H1 (cell line): ENCODE data around the gene ARID1B. TPM values are rescaled to one million over a fixed set of nuclear protein-coding genes. Genes with fewer than 3 reads are reported as not detected.

ENCODE experiments used
- CTCF ChIA-PET: fragments of 300-600 bp; sonication (Branson Sonifier 250); formaldehyde crosslinking; loops from one replicate; lab custom pipeline; 2021; ENCODE audit not compliant: partially characterized antibody; lab: Charles Lee
- POLR2A ChIA-PET: fragments of 300-600 bp; sonication (Branson Sonifier 250); formaldehyde crosslinking; loops from one replicate; lab custom pipeline; 2021; ENCODE audit warnings: inconsistent platforms; ENCODE audit not compliant: partially characterized antibody; lab: Charles Lee
- DNase-seq, 2 experiments: peaks; one replicate each; pipeline versions ENCODE4 v3.0.0 to v3.0.0-alpha.2; 2010 to 2022; ENCODE audit warnings: low spot score in 2 of 2, low read depth in 1 of 2, mixed read lengths in 1 of 2
- FAIRE-seq: peaks from 2 replicates; lab custom pipeline; 2011; peaks lifted over from hg19 to GRCh38; lab: Jason Lieb, UNC
- H2AFZ ChIP-seq: 2 replicates; pipeline ENCODE4 v1.8.1; 2012; ENCODE audit warnings: low read length, inconsistent platforms
- H2AK5ac ChIP-seq: 2 replicates; pipeline ENCODE4 v1.6.1; 2013; ENCODE audit warnings: low read depth, low read length
- H2BK120ac ChIP-seq: replicated peaks from 2 replicates; pipeline ENCODE3; 2013; ENCODE audit warnings: low read depth, low read length, inconsistent platforms
- H2BK12ac ChIP-seq: 2 replicates; pipeline ENCODE4 v1.6.1; 2013; ENCODE audit warnings: low read depth, low read length
- H2BK15ac ChIP-seq: 2 replicates; pipeline ENCODE4 v1.6.1; 2013; ENCODE audit warnings: low read length
- H2BK20ac ChIP-seq: 2 replicates; pipeline ENCODE4 v1.6.1; 2013; ENCODE audit warnings: low read length
- H2BK5ac ChIP-seq: 2 replicates; pipeline ENCODE4 v1.6.1; 2013; ENCODE audit warnings: low read depth, low read length
- H3K14ac ChIP-seq: 2 replicates; pipeline ENCODE4 v1.6.1; 2013; ENCODE audit warnings: inconsistent platforms; ENCODE audit not compliant: insufficient read length
- H3K18ac ChIP-seq: 2 replicates; pipeline ENCODE4 v1.6.1; 2013; ENCODE audit warnings: low read length; ENCODE audit errors: extremely low read depth
- H3K23ac ChIP-seq: 2 replicates; pipeline ENCODE4 v1.6.1; 2013; ENCODE audit warnings: inconsistent platforms; ENCODE audit not compliant: insufficient read length
- H3K23me2 ChIP-seq: 2 replicates; pipeline ENCODE4 v1.6.1; 2013; ENCODE audit warnings: low read depth, low read length
- H3K27ac ChIP-seq: 2 replicates; pipeline ENCODE4 v1.6.1; 2011; ENCODE audit warnings: low read depth, low read length, inconsistent platforms
- H3K27me3 ChIP-seq, 4 experiments: replicated peaks in 1 of 4; 1 replicate in 1 of 4; 2 replicates in 3 of 4; pipeline versions ENCODE4 v1.6.1 to v1.8.1; 2011 to 2013; ENCODE audit warnings: low read length in 3 of 4, mild to moderate bottlenecking in 3 of 4, inconsistent platforms in 2 of 4, mixed read lengths in 2 of 4, moderate library complexity in 1 of 4; ENCODE audit not compliant: control insufficient read depth in 3 of 4, insufficient read depth in 3 of 4; ENCODE audit errors: extremely low read depth in 1 of 4
- H3K36me3 ChIP-seq, 4 experiments: 2 replicates each; pipeline versions ENCODE4 v1.6.1 to v1.8.1; 2011 to 2013; ENCODE audit warnings: mild to moderate bottlenecking in 4 of 4, low read length in 3 of 4, moderate library complexity in 2 of 4, control low read depth in 1 of 4, inconsistent platforms in 1 of 4; ENCODE audit not compliant: insufficient read depth in 4 of 4, control insufficient read depth in 2 of 4
- H3K4ac ChIP-seq: replicated peaks from 2 replicates; pipeline ENCODE3; 2013; ENCODE audit warnings: low read length, low read depth, mixed read lengths, inconsistent platforms; ENCODE audit not compliant: insufficient read length
- H3K4me1 ChIP-seq, 4 experiments: replicated peaks in 1 of 4; 1 replicate in 1 of 4; 2 replicates in 3 of 4; pipeline versions ENCODE4 v1.6.1 to v1.8.1; 2011 to 2013; ENCODE audit warnings: low read length in 3 of 4, inconsistent platforms in 2 of 4, mixed read lengths in 1 of 4; ENCODE audit not compliant: insufficient read depth in 4 of 4, control insufficient read depth in 3 of 4
- H3K4me2 ChIP-seq, 2 experiments: 2 replicates each; pipeline versions ENCODE4 v1.6.1 to v1.8.1; 2011 to 2013; ENCODE audit warnings: low read depth in 2 of 2, low read length in 2 of 2, control low read depth in 1 of 2, inconsistent platforms in 1 of 2, mild to moderate bottlenecking in 1 of 2; ENCODE audit not compliant: insufficient read depth in 1 of 2
- H3K4me3 ChIP-seq, 4 experiments: fragments of 200-600, 300-600 bp in 1 of 4; sonication (generic), shearing (Covaris generic), sonication (Bioruptor Twin) in 1 of 4; 2 replicates each; pipeline versions ENCODE4 v1.5.1 to v1.8.1; 2011 to 2016; ENCODE audit warnings: low read length in 4 of 4, low read depth in 3 of 4, control low read depth in 2 of 4, inconsistent platforms in 2 of 4, mild to moderate bottlenecking in 2 of 4, mixed read lengths in 1 of 4, moderate library complexity in 1 of 4; ENCODE audit not compliant: insufficient read depth in 2 of 4; ENCODE audit errors: extremely low read depth in 1 of 4
- H3K56ac ChIP-seq: replicated peaks from 2 replicates; pipeline ENCODE3; 2013; ENCODE audit warnings: low read depth, mild to moderate bottlenecking, mixed read lengths, low read length, inconsistent platforms; ENCODE audit not compliant: insufficient read length
- H3K79me1 ChIP-seq: 2 replicates; pipeline ENCODE4 v1.6.1; 2013; ENCODE audit warnings: low read depth, low read length, control low read depth
- H3K79me2 ChIP-seq, 2 experiments: 2 replicates each; pipeline versions ENCODE4 v1.6.1 to v1.8.1; 2012 to 2013; ENCODE audit warnings: low read length in 2 of 2, mild to moderate bottlenecking in 2 of 2, inconsistent platforms in 1 of 2; ENCODE audit not compliant: insufficient read depth in 2 of 2, control insufficient read depth in 1 of 2
- H3K9ac ChIP-seq, 4 experiments: replicated peaks in 1 of 4; 1 replicate in 1 of 4; 2 replicates in 3 of 4; pipeline versions ENCODE4 v1.6.1 to v1.8.1; 2011 to 2013; ENCODE audit warnings: low read depth in 3 of 4, low read length in 3 of 4, control low read depth in 2 of 4, mild to moderate bottlenecking in 2 of 4, moderate library complexity in 2 of 4, inconsistent platforms in 1 of 4; ENCODE audit errors: extremely low read depth in 1 of 4
- H3K9me3 ChIP-seq, 2 experiments: 2 replicates each; pipeline versions ENCODE4 v1.6.1 to v1.8.1; 2012 to 2013; ENCODE audit warnings: mild to moderate bottlenecking in 2 of 2, moderate library complexity in 2 of 2, control low read depth in 1 of 2, inconsistent platforms in 1 of 2, low read depth in 1 of 2, low read length in 1 of 2, mixed read lengths in 1 of 2; ENCODE audit not compliant: insufficient read depth in 2 of 2
- H4K20me1 ChIP-seq, 2 experiments: replicated peaks in 1 of 2; 2 replicates each; pipeline versions ENCODE3 to v1.8.1; 2011 to 2013; ENCODE audit warnings: inconsistent platforms in 2 of 2, low read length in 2 of 2, mild to moderate bottlenecking in 1 of 2; ENCODE audit not compliant: insufficient read depth in 2 of 2, control insufficient read depth in 1 of 2
- H4K5ac ChIP-seq: 2 replicates; pipeline ENCODE4 v1.6.1; 2013; ENCODE audit warnings: low read length, low read depth, mixed read lengths, inconsistent platforms; ENCODE audit not compliant: insufficient read length
- H4K8ac ChIP-seq: 2 replicates; pipeline ENCODE4 v1.8.0; 2013; ENCODE audit warnings: mild to moderate bottlenecking, moderate library complexity, low read length, inconsistent platforms; ENCODE audit not compliant: insufficient read depth; ENCODE audit errors: extremely low read depth
- H4K91ac ChIP-seq: replicated peaks from 2 replicates; pipeline ENCODE3; 2013; ENCODE audit warnings: low read length, mixed read lengths, inconsistent platforms; ENCODE audit not compliant: insufficient read length
- CHD1 ChIP-seq: IDR thresholded peaks from 2 replicates; pipeline ENCODE4 v1.6.1; 2012; ENCODE audit warnings: low read depth, low read length, improper control_type of control experiment
- CHD2 ChIP-seq: IDR thresholded peaks from 2 replicates; pipeline ENCODE4 v1.6.1; 2012; ENCODE audit warnings: low read length, improper control_type of control experiment
- CTBP2 ChIP-seq: IDR thresholded peaks from 2 replicates; pipeline ENCODE4 v1.7.0; 2011; ENCODE audit warnings: borderline replicate concordance, mild to moderate bottlenecking, moderate library complexity, mixed read lengths, low read length; ENCODE audit not compliant: insufficient read depth, insufficient read length
- EZH2 ChIP-seq: fragments of 200-600 bp; sonication (generic); IDR thresholded peaks from 2 replicates; pipeline ENCODE4 v1.7.1; 2012; ENCODE audit warnings: low read depth, mild to moderate bottlenecking, moderate library complexity, low read length, inconsistent platforms; ENCODE audit not compliant: severe bottlenecking
- KDM4A ChIP-seq: IDR thresholded peaks from one replicate; pipeline ENCODE4 v1.7.1; 2012; ENCODE audit warnings: low read depth, mild to moderate bottlenecking, moderate library complexity, low read length, inconsistent platforms; ENCODE audit not compliant: severe bottlenecking
- POU5F1 ChIP-seq: IDR thresholded peaks from 2 replicates; pipeline ENCODE4 v1.6.1; 2011; ENCODE audit warnings: low read depth, mild to moderate bottlenecking, low read length, moderate library complexity
- RXRA ChIP-seq: IDR thresholded peaks from 2 replicates; pipeline ENCODE4 v1.6.1; 2011; ENCODE audit warnings: low read depth, mild to moderate bottlenecking, low read length, moderate library complexity; ENCODE audit not compliant: insufficient read depth
- SIN3A ChIP-seq, 2 experiments: IDR thresholded peaks in 1 of 2; conservative IDR thresholded peaks in 1 of 2; 2 replicates each; pipeline ENCODE4 v1.6.1; 2011 to 2012; ENCODE audit warnings: low read length in 2 of 2, improper control_type of control experiment in 1 of 2, low read depth in 1 of 2, mild to moderate bottlenecking in 1 of 2
- SIRT6 ChIP-seq: IDR thresholded peaks from one replicate; pipeline ENCODE4 v1.7.1; 2012; ENCODE audit warnings: low read length, inconsistent platforms
- ZNF274 ChIP-seq: IDR thresholded peaks from 2 replicates; pipeline ENCODE4 v1.7.0; 2012; ENCODE audit warnings: low read length, borderline replicate concordance; ENCODE audit errors: extremely low read depth
- WGBS, 2 experiments: shearing (Covaris generic) in 1 of 2; methylation state at CpG; one replicate each; pipeline versions ENCODE4 v1.1.6 to v1.1.7; 2013 to 2015; ENCODE audit warnings: low lambda C conversion rate in 2 of 2, mixed read lengths in 2 of 2, inconsistent platforms in 1 of 2, low coverage in 1 of 2, missing lambda C conversion rate in 1 of 2; ENCODE audit not compliant: insufficient replicate concordance in 2 of 2, insufficient coverage in 1 of 2, insufficient read length in 1 of 2; ENCODE audit errors: extremely low coverage in 1 of 2, missing lambda C conversion rate in 1 of 2; 5-methylcytosine and 5-hydroxymethylcytosine counted together
- polyA plus RNA-seq, 7 experiments: library from polyadenylated mRNA; depleted of rRNA in 3 of 7; stranded (reverse) in 5 of 7; unstranded in 2 of 7; fragments of >200 nt in 5 of 7; fragments of 200-250 nt in 2 of 7; gene quantifications; 1 replicate in 5 of 7; 2 replicates in 1 of 7; 4 replicates in 1 of 7; pipeline versions ENCODE4 v1.2.1 to v1.2.3, GENCODE V29; 2011 to 2013; ENCODE audit warnings: missing spikeins in 2 of 7, mixed read lengths in 2 of 7
- total RNA-seq: library from RNA; stranded (reverse); fragmentation: NEBNext Ultra II Directional; extraction: Animal tissue kit (Norgen Biotek cat#: 25700); gene quantifications from 2 replicates; pipeline ENCODE4 v1.2.1, GENCODE V29; 2021
- TF ChIP-seq, protein P1 (sequence below): IDR thresholded peaks from 2 replicates; pipeline ENCODE4 v1.6.1; 2012; ENCODE audit warnings: inconsistent platforms

The ARID1B gene
- total and polyA plus RNA-seq, 2 of the 8 experiments (the other 6 are each of a cell fraction or from before 2014, with no cell fraction given), result 24.3 to 70.3 TPM

DNA sequence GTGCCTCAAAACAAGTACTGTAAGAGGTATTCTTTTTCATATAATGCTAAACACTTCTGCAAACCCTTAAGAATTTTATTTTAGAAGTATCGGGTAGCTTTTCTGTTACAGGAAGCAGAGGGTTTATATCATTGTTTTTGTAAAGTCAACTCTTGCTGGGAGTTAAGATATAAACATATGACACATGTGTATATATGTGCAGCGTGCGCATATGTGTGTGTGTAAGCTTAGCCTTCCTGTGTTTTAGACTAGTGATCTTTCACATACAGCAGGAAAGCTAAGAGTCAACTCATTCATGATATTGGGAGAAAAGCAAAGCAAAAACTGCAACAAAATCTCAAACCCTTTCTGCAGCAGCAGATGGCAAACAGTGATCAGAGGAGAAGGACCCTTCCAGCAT lies 102.4 kb downstream of the ARID1B start:
- Histone ChIP-seq H3K79me1 (peaks cover 31% of the 10 kb centered on the region), H4K5ac (no peak overlapping the region), H3K36me3 (no peaks in the 10 kb centered on the region), H4K91ac (no peak overlapping the region), H3K4me3 (no peak overlapping the region), H2BK15ac (no peak overlapping the region), H3K18ac (no peak overlapping the region), H3K56ac (no peak overlapping the region), H3K27ac (no peak overlapping the region), H3K9ac (no peak overlapping the region), H3K4me2 (no peak overlapping the region), H3K27me3 (no peaks in the 10 kb centered on the region), H3K79me2 (peaks cover 13 to 99% of the 10 kb centered on the region in 2 experiments), H2BK5ac (no peak overlapping the region), H3K4me1 (peaks cover 2 to 20% (median 14%) of the 10 kb centered on the region in 4 experiments; a peak in 6 of 7 replicates), H4K8ac (no peak overlapping the region), H4K20me1 (peaks cover 15 to 16% of the 10 kb centered on the region in 2 experiments), H3K23me2 (0 out of 2 replicates have a peak, but pooled peaks cover 2% of the 10 kb centered on the region), H2AFZ (no peak overlapping the region), H3K9me3 (no peaks in the 10 kb centered on the region), H3K14ac (no peak overlapping the region), H2BK20ac (no peak overlapping the region), H2BK12ac (no peak overlapping the region), H2BK120ac (no peak overlapping the region)
- no peak for FAIRE-seq
- no peak for DNase-seq
- POLR2A ChIA-PET, result interaction anchor here (1.4 to 1.7 kb wide), 4 partner anchors 12 to 100 kb away, joined by 3 to 5 read pairs (median 4); no protein-coding TSS in a partner anchor
- 90% methylated on average over 3 of the region's 3 CpGs; no CpG with 5 or more reads in 1 of the 2 experiments for WGBS, 2 experiments
- no peak for TF ChIP-seq EZH2
- TF ChIP-seq KDM4A, result no peak
- no peak for TF ChIP-seq CTBP2
- TF ChIP-seq SIRT6, result no peak
- TF ChIP-seq ZNF274, result no peak
- TF ChIP-seq CHD2, result no peak
- TF ChIP-seq, protein P1, sequence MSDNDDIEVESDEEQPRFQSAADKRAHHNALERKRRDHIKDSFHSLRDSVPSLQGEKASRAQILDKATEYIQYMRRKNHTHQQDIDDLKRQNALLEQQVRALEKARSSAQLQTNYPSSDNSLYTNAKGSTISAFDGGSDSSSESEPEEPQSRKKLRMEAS, result no peak
- TF ChIP-seq SIN3A (conservative IDR thresholded peaks at IDR 0.05 in 1 of 2, IDR thresholded peaks at IDR 0.05 in 1 of 2; ENCODE audit: low read depth in 1 of 2, low read length in 2 of 2), result no peak
- TF ChIP-seq RXRA, result no peak
- TF ChIP-seq CHD1, result no peak
- no peak for TF ChIP-seq POU5F1
- TF ChIP-seq, all 59 proteins: peak for 0
- CTCF ChIA-PET, result interaction anchor here (0.6 to 4.3 kb wide), 5 partner anchors 17 to 297 kb away, joined by 3 to 15 read pairs (median 4); no protein-coding TSS in a partner anchor
- H3K4ac ChIP-seq, result no peak overlapping the region
- no peak overlapping the region for H2AK5ac ChIP-seq
- no peak overlapping the region for H3K23ac ChIP-seq
